Measurements from ENCODE around the gene NR2E3. TPM values are rescaled to one million over a fixed set of nuclear protein-coding genes. Genes with fewer than 3 reads are reported as not detected.

The NR2E3 gene
- polyA plus RNA-seq, 3 donors = not detected

GRCh38 chr15:71790081-71790480 is 20.3 kb upstream of the NR2E3 start:
- TF ChIP-seq CTCF (IDR thresholded peaks at IDR 0.05) = no peak
- Histone ChIP-seq H3K27ac (ENCODE audit: low read depth in 1 of 2, low read length in 2 of 2) (no peak overlapping the region), H3K4me1 (ENCODE audit: control insufficient read depth in 1 of 2, insufficient read depth in 2 of 2, low read length in 2 of 2) (no peaks in the 10 kb centered on the region), H3K36me3 (replicated peaks in 1 of 2; ENCODE audit: control insufficient read depth in 1 of 2, insufficient read depth in 2 of 2, low read length in 2 of 2) (no peaks in the 10 kb centered on the region), H3K4me3 (replicated peaks in 1 of 3; ENCODE audit: low read depth in 2 of 3, low read length in 3 of 3) (no peak overlapping the region), H3K9me3 (replicated peaks in 1 of 2; ENCODE audit: control insufficient read depth in 1 of 2, insufficient read depth in 1 of 2, low read length in 2 of 2) (no peaks in the 10 kb centered on the region), H4K20me1 (ENCODE audit: insufficient read depth, low read length) (no peaks in the 10 kb centered on the region), H3K79me2 (ENCODE audit: insufficient read depth, low read length) (no peaks in the 10 kb centered on the region), H3K27me3 (ENCODE audit: control insufficient read depth in 2 of 2, insufficient read depth in 2 of 2, low read length in 2 of 2) (no peaks in the 10 kb centered on the region), H3K9ac (ENCODE audit: insufficient read depth, low read length, poor library complexity, severe bottlenecking) (no peak overlapping the region), H3K4me2 (replicated peaks; ENCODE audit: extremely low read depth, low read length, poor library complexity, severe bottlenecking) (no peak overlapping the region), H2AFZ (ENCODE audit: insufficient read depth, low read depth, low read length, poor library complexity, severe bottlenecking) (no peak overlapping the region)
- no peak overlapping the region for H3K4me3 Mint-ChIP-seq
- peaks cover under 1 to 4% (median 3%) of the 10 kb centered on the region in 3 donors for H3K27me3 Mint-ChIP-seq (ENCODE audit: low read depth in 3 of 3)
- no peak overlapping the region for H3K27ac Mint-ChIP-seq
- peaks cover 0 to 4% (median 0%) of the 10 kb centered on the region in 7 donors for H3K9me3 Mint-ChIP-seq
- no peak for DNase-seq
- no peaks in the 10 kb centered on the region for H3K4me1 Mint-ChIP-seq
- WGBS (ENCODE audit: insufficient coverage) = 98% methylated on average over 4 of the region's 10 CpGs
- intact Hi-C loops (cut with micrococcal nuclease) = no loop called here
- H3K36me3 Mint-ChIP-seq = no peaks in the 10 kb centered on the region

GRCh38 chr15:71791975-71792374 is 18.4 kb upstream of the NR2E3 start:
- peaks cover 0 to 4% (median 0%) of the 10 kb centered on the region in 7 donors for H3K9me3 Mint-ChIP-seq
- intact Hi-C loops (cut with micrococcal nuclease) = no loop called here
- Histone ChIP-seq H3K9me3 (replicated peaks in 1 of 2; ENCODE audit: control insufficient read depth in 1 of 2, insufficient read depth in 1 of 2, low read length in 2 of 2) (no peaks in the 10 kb centered on the region), H3K79me2 (ENCODE audit: insufficient read depth, low read length) (no peaks in the 10 kb centered on the region), H2AFZ (ENCODE audit: insufficient read depth, low read depth, low read length, poor library complexity, severe bottlenecking) (no peak overlapping the region), H3K4me3 (replicated peaks in 1 of 3; ENCODE audit: low read depth in 2 of 3, low read length in 3 of 3) (no peak overlapping the region), H3K4me2 (replicated peaks; ENCODE audit: extremely low read depth, low read length, poor library complexity, severe bottlenecking) (no peak overlapping the region), H4K20me1 (ENCODE audit: insufficient read depth, low read length) (no peaks in the 10 kb centered on the region), H3K9ac (ENCODE audit: insufficient read depth, low read length, poor library complexity, severe bottlenecking) (no peak overlapping the region), H3K4me1 (ENCODE audit: control insufficient read depth in 1 of 2, insufficient read depth in 2 of 2, low read length in 2 of 2) (no peaks in the 10 kb centered on the region), H3K27ac (ENCODE audit: low read depth in 1 of 2, low read length in 2 of 2) (no peak overlapping the region), H3K36me3 (replicated peaks in 1 of 2; ENCODE audit: control insufficient read depth in 1 of 2, insufficient read depth in 2 of 2, low read length in 2 of 2) (no peaks in the 10 kb centered on the region), H3K27me3 (ENCODE audit: control insufficient read depth in 2 of 2, insufficient read depth in 2 of 2, low read length in 2 of 2) (no peaks in the 10 kb centered on the region)
- no peak overlapping the region for H3K27ac Mint-ChIP-seq
- 89% methylated on average over 6 of the region's 7 CpGs for WGBS (ENCODE audit: insufficient coverage)
- H3K36me3 Mint-ChIP-seq = no peaks in the 10 kb centered on the region
- no peak overlapping the region for H3K4me3 Mint-ChIP-seq
- peaks cover 0 to 6% (median 4%) of the 10 kb centered on the region in 3 donors for H3K27me3 Mint-ChIP-seq (ENCODE audit: low read depth in 3 of 3)
- no peaks in the 10 kb centered on the region for H3K4me1 Mint-ChIP-seq
- no peak for DNase-seq
- no peak for TF ChIP-seq CTCF (IDR thresholded peaks at IDR 0.05)

Measured in CD14-positive monocyte (primary cell).